Transverse colon (tissue), 4 donors: ENCODE measurements around the gene RYR3.

Experiments used
- CTCF ChIP-seq, 5 experiments: fragments of 200-600 bp in 3 of 5; fragments of 450-650 bp in 2 of 5; sonication (generic) in 3 of 5; IDR thresholded peaks; 1 replicate in 2 of 5; 2 replicates in 3 of 5; pipeline ENCODE4 v1.5.1; 2016 to 2017; ENCODE audit warnings: antibody characterized with exemption in 5 of 5, inconsistent platforms in 3 of 5, mild to moderate bottlenecking in 2 of 5, moderate library complexity in 1 of 5
- POLR2A ChIP-seq: fragments of 450-650 bp; IDR thresholded peaks from one replicate; pipeline ENCODE4 v1.6.1; 2016; ENCODE audit warnings: antibody characterized with exemption, mild to moderate bottlenecking, moderate library complexity
- POLR2AphosphoS5 ChIP-seq, 3 donors: sonication (generic); formaldehyde crosslinking; IDR thresholded peaks; one replicate each; pipeline ENCODE4 v1.6.1; 2016; ENCODE audit warnings: antibody characterized with exemption in 3 of 3

GRCh38 chr15:33449810-33450209 is 139.0 kb downstream of the RYR3 start:
- TF ChIP-seq CTCF (IDR thresholded peaks at IDR 0.05), result no peak
- no peak for TF ChIP-seq POLR2AphosphoS5 (IDR thresholded peaks at IDR 0.05)
- TF ChIP-seq POLR2A, result no peak
